Measurements from ENCODE around the gene AADACL3. TPM values are rescaled to one million over a fixed set of nuclear protein-coding genes. Genes with fewer than 3 reads are reported as not detected.

AADACL3 gene
- total and polyA plus RNA-seq, 2 of the 8 experiments (the other 6 are each of a cell fraction or from before 2014, with no cell fraction given), result 0.33 to 2.3 TPM

DNA sequence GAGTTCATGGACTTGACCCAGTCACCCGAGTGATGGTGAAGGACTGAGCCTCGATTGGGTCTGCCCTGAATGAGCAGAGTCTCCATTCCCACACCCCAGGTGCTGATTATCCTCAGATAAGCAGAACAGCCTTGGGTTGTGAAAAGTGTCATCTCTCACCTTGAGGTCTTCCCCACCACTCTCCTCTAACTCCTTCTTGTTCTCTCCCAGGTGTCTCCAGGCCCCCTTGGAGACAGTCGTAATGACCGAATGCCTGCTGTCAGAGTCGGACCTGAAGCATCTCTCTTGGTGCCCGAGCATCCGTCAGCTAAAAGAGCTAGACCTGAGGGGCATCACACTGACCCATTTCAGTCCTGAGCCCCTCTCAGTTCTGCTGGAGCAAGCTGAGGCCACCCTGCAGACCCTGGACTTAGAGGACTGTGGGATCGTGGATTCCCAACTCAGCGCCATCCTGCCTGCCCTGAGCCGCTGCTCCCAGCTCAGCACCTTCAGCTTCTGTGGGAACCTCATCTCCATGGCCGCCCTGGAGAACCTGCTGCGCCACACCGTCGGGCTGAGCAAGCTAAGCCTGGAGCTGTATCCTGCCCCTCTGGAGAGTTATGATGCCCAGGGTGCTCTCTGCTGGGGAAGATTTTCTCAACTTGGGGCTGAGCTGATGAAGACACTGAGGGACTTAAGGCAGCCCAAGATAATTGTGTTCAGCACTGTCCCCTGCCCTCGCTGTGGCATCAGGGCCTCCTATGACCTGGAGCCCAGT is 61.1 kb downstream of the AADACL3 start (continued):
- TF ChIP-seq TAF7 (optimal IDR thresholded peaks at IDR 0.05; ENCODE audit: borderline replicate concordance, low read depth, low read length) (no peak), TEAD4 (IDR thresholded peaks at IDR 0.05; ENCODE audit: low read depth, low read length) (no peak), SP4 (IDR thresholded peaks at IDR 0.05; ENCODE audit: low read length) (no peak)

Small RNA genes lying within 50 kb of the gene (small RNA-seq; reads per million reads assigned to genes)
- not detected for gene AC244670.1 (ENCODE audit: insufficient read depth)

Other genes with a start within 250 kb of the AADACL3 start
- gene DHRS3, start 97.9 kb upstream of the AADACL3 start, total RNA-seq (2021; fragmentation: NEBNext Ultra II Directional; extraction: Animal tissue kit (Norgen Biotek cat#: 25700)), result 32.5 and 37.8 TPM in 2 replicates
- gene DHRS3, start 97.9 kb upstream of the AADACL3 start, polyA plus RNA-seq (2011; rRNA removed), result 36.4 and 41.9 TPM in 2 replicates
- 0.40 TPM in 1 of 2 replicates, not detected in the other for gene AADACL4, start 72.0 kb upstream of the AADACL3 start, total RNA-seq (2021; fragmentation: NEBNext Ultra II Directional; extraction: Animal tissue kit (Norgen Biotek cat#: 25700))
- gene AADACL4, start 72.0 kb upstream of the AADACL3 start, polyA plus RNA-seq (2011; rRNA removed), result 0.08 and 0.13 TPM in 2 replicates
- gene CFAP107, start 30.1 kb downstream of the AADACL3 start, total RNA-seq (2021; fragmentation: NEBNext Ultra II Directional; extraction: Animal tissue kit (Norgen Biotek cat#: 25700)), result not detected in 2 replicates
- gene CFAP107, start 30.1 kb downstream of the AADACL3 start, polyA plus RNA-seq (2011; rRNA removed), result 0.13 and 0.23 TPM in 2 replicates
- not detected in 2 replicates for gene PRAMEF12, start 57.6 kb downstream of the AADACL3 start, total RNA-seq (2021; fragmentation: NEBNext Ultra II Directional; extraction: Animal tissue kit (Norgen Biotek cat#: 25700))
- not detected in 2 replicates for gene PRAMEF12, start 57.6 kb downstream of the AADACL3 start, polyA plus RNA-seq (2011; rRNA removed)
- gene PRAMEF1, start 75.3 kb downstream of the AADACL3 start, total RNA-seq (2021; fragmentation: NEBNext Ultra II Directional; extraction: Animal tissue kit (Norgen Biotek cat#: 25700)), result not detected in 2 replicates
- not detected in 2 replicates for gene PRAMEF1, start 75.3 kb downstream of the AADACL3 start, polyA plus RNA-seq (2011; rRNA removed)
- not detected in 2 replicates for gene PRAMEF11, start 115.3 kb downstream of the AADACL3 start, total RNA-seq (2021; fragmentation: NEBNext Ultra II Directional; extraction: Animal tissue kit (Norgen Biotek cat#: 25700))
- not detected in 2 replicates for gene PRAMEF11, start 115.3 kb downstream of the AADACL3 start, polyA plus RNA-seq (2011; rRNA removed)
- not detected in 2 replicates for gene HNRNPCL1, start 132.6 kb downstream of the AADACL3 start, total RNA-seq (2021; fragmentation: NEBNext Ultra II Directional; extraction: Animal tissue kit (Norgen Biotek cat#: 25700))
- gene HNRNPCL1, start 132.6 kb downstream of the AADACL3 start, polyA plus RNA-seq (2011; rRNA removed), result not detected in 2 replicates
- not detected in 2 replicates for gene PRAMEF2, start 141.0 kb downstream of the AADACL3 start, total RNA-seq (2021; fragmentation: NEBNext Ultra II Directional; extraction: Animal tissue kit (Norgen Biotek cat#: 25700))
- gene PRAMEF2, start 141.0 kb downstream of the AADACL3 start, polyA plus RNA-seq (2011; rRNA removed), result not detected in 2 replicates
- gene PRAMEF4, start 170.1 kb downstream of the AADACL3 start, total RNA-seq (2021; fragmentation: NEBNext Ultra II Directional; extraction: Animal tissue kit (Norgen Biotek cat#: 25700)), result not detected in 2 replicates
- gene PRAMEF4, start 170.1 kb downstream of the AADACL3 start, polyA plus RNA-seq (2011; rRNA removed), result not detected in 2 replicates
- gene PRAMEF10, start 182.2 kb downstream of the AADACL3 start, total RNA-seq (2021; fragmentation: NEBNext Ultra II Directional; extraction: Animal tissue kit (Norgen Biotek cat#: 25700)), result not detected in 2 replicates
- gene PRAMEF10, start 182.2 kb downstream of the AADACL3 start, polyA plus RNA-seq (2011; rRNA removed), result not detected in 2 replicates
- gene PRAMEF7, start 200.5 kb downstream of the AADACL3 start, total RNA-seq (2021; fragmentation: NEBNext Ultra II Directional; extraction: Animal tissue kit (Norgen Biotek cat#: 25700)), result not detected in 2 replicates
- gene PRAMEF7, start 200.5 kb downstream of the AADACL3 start, polyA plus RNA-seq (2011; rRNA removed), result not detected in 2 replicates
- gene PRAMEF6, start 231.5 kb downstream of the AADACL3 start, total RNA-seq (2021; fragmentation: NEBNext Ultra II Directional; extraction: Animal tissue kit (Norgen Biotek cat#: 25700)), result not detected in 2 replicates
- gene PRAMEF6, start 231.5 kb downstream of the AADACL3 start, polyA plus RNA-seq (2011; rRNA removed), result not detected in 2 replicates